Measurements from ENCODE around the gene RTCA.

- TF ChIP-seq CTCF (IDR thresholded peaks at IDR 0.05), result no peak
- TF ChIP-seq POLR2A (IDR thresholded peaks at IDR 0.05), result no peak
Measured at GRCh38 chr1:100306735-100307313, 40.8 kb downstream of the RTCA start.

Measured in adrenal gland (tissue), 5 donors.